ENCODE results near the gene ARSK. TPM values are rescaled to one million over a fixed set of nuclear protein-coding genes. Genes with fewer than 3 reads are reported as not detected.

Gene ARSK
- total and polyA plus RNA-seq, 2 of the 13 experiments (the other 11 are each of a cell fraction or from before 2014, with no cell fraction given): 7.9 TPM

GRCh38 chr5:95628933-95629332 lies 74.0 kb downstream of the ARSK start:
- H3K79me2 ChIP-seq (ENCODE audit: insufficient read depth, low read length): no peaks in the 10 kb centered on the region
- no peaks in the 10 kb centered on the region for H3K9me3 ChIP-seq (ENCODE audit: low read length)
- BruUV-seq (replicated peaks): no TSS peak
- H3K9ac ChIP-seq (ENCODE audit: insufficient read depth, low read depth, low read length): no peak overlapping the region
- ChIA-PET POLR2A (no interaction called here), CTCF (ENCODE audit: low intra/inter-chr PET ratio, low total read pairs) (no interaction called here)
- H3K36me3 ChIP-seq (replicated peaks in 1 of 2; ENCODE audit: control insufficient read depth in 1 of 2, insufficient read depth in 2 of 2, low read length in 2 of 2): no peaks in the 10 kb centered on the region
- no peak overlapping the region for H3K4me3 ChIP-seq (replicated peaks in 1 of 3; ENCODE audit: insufficient read depth in 1 of 3, low read depth in 2 of 3, low read length in 3 of 3)
- intact Hi-C loops (cut with micrococcal nuclease; ENCODE audit: unreplicated experiment) (no loop called here), in situ Hi-C loops (cut with HindIII; ENCODE audit: extremely low pct_ligation_motif_present, low pct_unique_long_range_greater_than_20kb) (loop anchor here (25.0 kb wide), 1 partner anchor 708 kb away; no protein-coding TSS in a partner anchor)
- no peak overlapping the region for H3K4me2 ChIP-seq (ENCODE audit: low read depth, low read length)
- no peaks in the 10 kb centered on the region for H4K20me1 ChIP-seq (ENCODE audit: insufficient read depth, low read length)
- ATAC-seq (no peak), FAIRE-seq (no peak), DNase-seq (ENCODE audit: low spot score) (no peak)
- 0 out of 5 replicates have a peak, but pooled peaks cover 0 to 3% of the 10 kb centered on the region in 2 experiments for H3K27me3 ChIP-seq (ENCODE audit: control insufficient read depth in 1 of 2, insufficient read depth in 2 of 2, low read length in 2 of 2)
- no peak overlapping the region for H2AFZ ChIP-seq (ENCODE audit: low read length)
- H3K4me1 ChIP-seq (ENCODE audit: insufficient read depth, low read length): no peaks in the 10 kb centered on the region
- TF ChIP-seq SMAD3 (CRISPR knock-in tag; IDR thresholded peaks at IDR 0.05): no peak
- TF ChIP-seq ZBTB42 (CRISPR knock-in tag; IDR thresholded peaks at IDR 0.05): no peak
- TF ChIP-seq POLR2AphosphoS5 (IDR thresholded peaks at IDR 0.05; ENCODE audit: low read depth, low read length): no peak
- TF ChIP-seq RNF2 (conservative IDR thresholded peaks at IDR 0.05; ENCODE audit: low read depth): no peak
- no peak for TF ChIP-seq FOXK1 (CRISPR knock-in tag; IDR thresholded peaks at IDR 0.05; ENCODE audit: borderline replicate concordance, low read depth)
- no peak for TF ChIP-seq NFATC3 (CRISPR knock-in tag; IDR thresholded peaks at IDR 0.05)
- TF ChIP-seq ZBTB44 (CRISPR knock-in tag; IDR thresholded peaks at IDR 0.05): no peak
- TF ChIP-seq MATR3 (CRISPR knock-in tag; IDR thresholded peaks at IDR 0.05): no peak
- no peak for TF ChIP-seq ZNF740 (CRISPR knock-in tag; IDR thresholded peaks at IDR 0.05)
- TF ChIP-seq ZKSCAN1 (IDR thresholded peaks at IDR 0.05; ENCODE audit: low read length): no peak
- TF ChIP-seq ZFP36L1 (CRISPR knock-in tag; IDR thresholded peaks at IDR 0.05): no peak
- no peak for TF ChIP-seq SIX4 (CRISPR knock-in tag; IDR thresholded peaks at IDR 0.05)
- no peak for TF ChIP-seq ATF3 (CRISPR knock-in tag; IDR thresholded peaks at IDR 0.05)
- no peak for TF ChIP-seq PPARG (CRISPR knock-in tag; conservative IDR thresholded peaks at IDR 0.05)
- no peak for TF ChIP-seq MLLT10 (CRISPR knock-in tag; IDR thresholded peaks at IDR 0.05)
- no peak for TF ChIP-seq SP4 (CRISPR knock-in tag; IDR thresholded peaks at IDR 0.05)
- TF ChIP-seq KIAA2018 (CRISPR knock-in tag; IDR thresholded peaks at IDR 0.05; ENCODE audit: borderline replicate concordance): no peak
- no peak overlapping the region for H3K27ac ChIP-seq (ENCODE audit: extremely low read length, insufficient read depth, low read length)
- 0% methylated on average over 1 of the region's 1 CpG for WGBS (ENCODE audit: low lambda C conversion rate)

Measured in HepG2 (cell line).